HFFc6 (cell line): ENCODE data around the gene APBB2. TPM values are rescaled to one million over a fixed set of nuclear protein-coding genes. Genes with fewer than 3 reads are reported as not detected.

ENCODE experiments used
- DNase-seq: peaks from one replicate; pipeline ENCODE4 v3.0.0-alpha.2; 2018
- H3K27ac Mint-ChIP-seq: 2 replicates; pipeline ENCODE4 v1.8.0; 2020; ENCODE audit warnings: mild to moderate bottlenecking, mixed read lengths
- H3K27me3 Mint-ChIP-seq: 2 replicates; pipeline ENCODE4 v1.8.0; 2021; ENCODE audit warnings: mild to moderate bottlenecking, moderate library complexity, mixed read lengths; ENCODE audit not compliant: insufficient read depth
- H3K36me3 Mint-ChIP-seq: 2 replicates; pipeline ENCODE4 v1.8.0; 2021; ENCODE audit warnings: low read depth, mixed read lengths
- H3K4me1 Mint-ChIP-seq: 2 replicates; pipeline ENCODE4 v1.8.0; 2020; ENCODE audit warnings: low read depth, mixed read lengths
- H3K4me3 Mint-ChIP-seq: 2 replicates; pipeline ENCODE4 v1.8.0; 2020; ENCODE audit warnings: mild to moderate bottlenecking, moderate library complexity, mixed read lengths
- H3K9me3 Mint-ChIP-seq: 2 replicates; pipeline ENCODE4 v1.8.0; 2020; ENCODE audit warnings: mild to moderate bottlenecking, mixed read lengths
- CTCF ChIP-seq: fragments of 200-600 bp; sonication (generic); IDR thresholded peaks from 2 replicates; pipeline ENCODE4 v1.5.0; 2021; ENCODE audit warnings: antibody characterized with exemption, mild to moderate bottlenecking
- total RNA-seq, 6 experiments: library from RNA; stranded (reverse); fragmentation: NEBNext Ultra II Directional; extraction: Animal tissue kit (Norgen Biotek cat#: 25700); gene quantifications; 2 replicates in 1 of 6; 3 replicates in 5 of 6; pipeline ENCODE4 v1.2.3, GENCODE V29; 2021

APBB2 gene
- total RNA-seq, 6 experiments from 2014 or later, result 32.4 to 45.5 (median 35.8) TPM

GRCh38 chr4:41216294-41217019 lies 2.1 kb upstream of the APBB2 start:
- Mint-ChIP-seq H3K36me3 (no peaks in the 10 kb centered on the region), H3K4me3 (peak overlapping the region; percentile 90), H3K9me3 (no peaks in the 10 kb centered on the region), H3K27me3 (peaks cover 4% of the 10 kb centered on the region; the same call in 1 of the 2 replicates), H3K27ac (peak overlapping the region; percentile 96), H3K4me1 (peaks cover 56% of the 10 kb centered on the region)
- TF ChIP-seq CTCF, result peak; percentile 60
- peak; percentile 59 for DNase-seq

GRCh38 chr4:41215969-41216293 lies 1.6 kb upstream of the APBB2 start:
- H3K36me3 Mint-ChIP-seq, result no peaks in the 10 kb centered on the region
- H3K27ac Mint-ChIP-seq, result peak overlapping the region; percentile 85

GRCh38 chr4:41215155-41215554 lies 813 bp upstream of the APBB2 start:
- H3K27me3 Mint-ChIP-seq, result no peaks in the 10 kb centered on the region
- no peak for TF ChIP-seq CTCF
- no peak for DNase-seq
- H3K36me3 Mint-ChIP-seq, result no peaks in the 10 kb centered on the region
- H3K9me3 Mint-ChIP-seq, result no peaks in the 10 kb centered on the region
- H3K27ac Mint-ChIP-seq, result no peak overlapping the region
- peaks cover 53% of the 10 kb centered on the region for H3K4me1 Mint-ChIP-seq
- H3K4me3 Mint-ChIP-seq, result no peak overlapping the region

More at GRCh38 chr4:41215969-41216293, 1.6 kb upstream of the APBB2 start:
- TF ChIP-seq CTCF, result no peak
- Mint-ChIP-seq H3K4me1 (peaks cover 54% of the 10 kb centered on the region), H3K4me3 (peak overlapping the region; percentile 90), H3K9me3 (no peaks in the 10 kb centered on the region), H3K27me3 (peaks cover 3% of the 10 kb centered on the region; the same call in 1 of the 2 replicates)
- DNase-seq, result no peak

GRCh38 chr4:41214825-41215146 lies 444 bp upstream of the APBB2 start:
- no peaks in the 10 kb centered on the region for H3K27me3 Mint-ChIP-seq
- peak; percentile 58 for TF ChIP-seq CTCF
- H3K27ac Mint-ChIP-seq, result no peak overlapping the region
- H3K4me3 Mint-ChIP-seq, result peak overlapping the region; percentile 41; the same call in 1 of the 2 replicates
- DNase-seq, result no peak
- H3K9me3 Mint-ChIP-seq, result no peaks in the 10 kb centered on the region
- peaks cover 53% of the 10 kb centered on the region for H3K4me1 Mint-ChIP-seq
- H3K36me3 Mint-ChIP-seq, result no peaks in the 10 kb centered on the region

GRCh38 chr4:41213625-41214135 lies 662 bp downstream of the APBB2 start:
- 0 out of 2 replicates have a peak, but pooled peaks cover 6% of the 10 kb centered on the region for H3K36me3 Mint-ChIP-seq
- DNase-seq, result no peak
- H3K27me3 Mint-ChIP-seq, result no peaks in the 10 kb centered on the region
- TF ChIP-seq CTCF, result no peak
- no peaks in the 10 kb centered on the region for H3K9me3 Mint-ChIP-seq
- H3K4me1 Mint-ChIP-seq, result peaks cover 58% of the 10 kb centered on the region
- peak overlapping the region; percentile 74 for H3K27ac Mint-ChIP-seq
- H3K4me3 Mint-ChIP-seq, result peak overlapping the region; percentile 97
